ENCODE results near the gene CNDP2.

CNDP2 gene

GRCh38 chr18:74571895-74572680 is 75.9 kb downstream of the CNDP2 start:
- no peak for DNase-seq (ENCODE audit: low spot score)

- no peak for DNase-seq (ENCODE audit: low spot score)
These were observed 76.9 kb downstream of the CNDP2 start for GRCh38 chr18:74573053-74573452.

Data from CD4-positive, alpha-beta T cell treated with Interleukin-2 at 100 ng/mL for 4 hours (primary cell).